Raji (cell line): ENCODE data around the gene COPB1.
A peak's percentile ranks its signal among the peaks of the same experiment; 100 is the strongest.

ENCODE experiments used
- POLR2A ChIP-seq: IDR thresholded peaks from 2 replicates; pipeline ENCODE4 v1.6.1; 2011; ENCODE audit warnings: low read depth, low read length, control low read depth; ENCODE audit not compliant: insufficient read depth

Gene COPB1

GRCh38 chr11:14520747-14521151 lies 21.1 kb upstream of the COPB1 start:
- no peak for TF ChIP-seq POLR2A

GRCh38 chr11:14519917-14520746 lies 20.5 kb upstream of the COPB1 start, which contains the start of gene PSMA1:
Gene PSMA1, minus strand, starts transcription at chr11:14520386. Its CDS starts 87 bp downstream, at chr11:14520299.
- peak; percentile 85 for TF ChIP-seq POLR2A

GRCh38 chr11:14519597-14519916 lies 19.9 kb upstream of the COPB1 start:
- no peak for TF ChIP-seq POLR2A

GRCh38 chr11:14518820-14519219 lies 19.2 kb upstream of the COPB1 start:
- no peak for TF ChIP-seq POLR2A

- TF ChIP-seq POLR2A = no peak
Observed at GRCh38 chr11:14513800-14514199, 14.2 kb upstream of the COPB1 start.

GRCh38 chr11:14506532-14506931 lies 6.9 kb upstream of the COPB1 start:
- no peak for TF ChIP-seq POLR2A

GRCh38 chr11:14503023-14503422 lies 3.4 kb upstream of the COPB1 start:
- no peak for TF ChIP-seq POLR2A

GRCh38 chr11:14502039-14502438 lies 2.4 kb upstream of the COPB1 start:
- no peak for TF ChIP-seq POLR2A

GRCh38 chr11:14500181-14500651 lies 605 bp upstream of the COPB1 start:
- no peak for TF ChIP-seq POLR2A

GRCh38 chr11:14499178-14499559 lies 442 bp downstream of the COPB1 start:
- no peak for TF ChIP-seq POLR2A

GRCh38 chr11:14480716-14481115 lies 18.9 kb downstream of the COPB1 start:
- TF ChIP-seq POLR2A = no peak

GRCh38 chr11:14471127-14471526 lies 28.5 kb downstream of the COPB1 start:
- no peak for TF ChIP-seq POLR2A

GRCh38 chr11:14463623-14464022 lies 36.0 kb downstream of the COPB1 start:
- TF ChIP-seq POLR2A = no peak

- TF ChIP-seq POLR2A = no peak
Observed at GRCh38 chr11:14460147-14460546, 39.5 kb downstream of the COPB1 start.

- no peak for TF ChIP-seq POLR2A
Observed at GRCh38 chr11:14458377-14458776, 41.2 kb downstream of the COPB1 start.

- TF ChIP-seq POLR2A = no peak
Observed at GRCh38 chr11:14455648-14456430, 43.8 kb downstream of the COPB1 start.
